HepG2 (cell line): ENCODE results near the gene PDE6H. TPM values are rescaled to one million over a fixed set of nuclear protein-coding genes. Genes with fewer than 3 reads are reported as not detected.

Source experiments
- ATAC-seq: fragments of 200-7000 bp; cut with Tn5 transposase; 3 replicates; pipeline ENCODE4 v1.9.1; 2020; ENCODE audit warnings: mild to moderate bottlenecking, moderate library complexity
- BruUV-seq: library from RNA; stranded (reverse); fragments of 400-500 nt; replicated peaks from 2 replicates; lab custom pipeline; 2021; lab: Mats Ljungman, UMichigan
- CTCF ChIA-PET: fragments of 300-600 bp; formaldehyde crosslinking; extraction: SDS; loops from one replicate; lab custom pipeline; 2021; ENCODE audit warnings: low total read pairs, inconsistent platforms, low intra/inter-chr PET ratio; lab: Yijun Ruan, JAX
- POLR2A ChIA-PET: fragments of 350-600 bp; sonication (Branson Sonifier 250); formaldehyde crosslinking; loops from one replicate; lab custom pipeline; 2020; ENCODE audit warnings: antibody characterized with exemption, inconsistent platforms; lab: Yijun Ruan, JAX
- DNase-seq: peaks from one replicate; pipeline ENCODE4 v3.0.0-alpha.2; 2015; ENCODE audit warnings: low spot score
- FAIRE-seq: peaks from 3 replicates; lab custom pipeline; 2011; peaks lifted over from hg19 to GRCh38; lab: Jason Lieb, UNC
- H2AFZ ChIP-seq: one replicate; pipeline ENCODE4 v1.6.1; 2011; ENCODE audit warnings: low read length, inconsistent platforms
- H3K27ac ChIP-seq: fragments of 300-600 bp; 3 replicates; pipeline ENCODE4 v1.8.0; 2011; ENCODE audit warnings: mixed run types, mild to moderate bottlenecking, mixed read lengths, low read length, inconsistent platforms; ENCODE audit not compliant: insufficient read depth; ENCODE audit errors: extremely low read length
- H3K27me3 ChIP-seq, 2 experiments: fragments of 200-600 bp in 1 of 2; 2 replicates in 1 of 2; 3 replicates in 1 of 2; pipeline versions ENCODE4 v1.6.0 to v1.8.0; 2011; ENCODE audit warnings: low read length in 2 of 2, mild to moderate bottlenecking in 2 of 2, moderate library complexity in 2 of 2, inconsistent platforms in 1 of 2; ENCODE audit not compliant: insufficient read depth in 2 of 2, control insufficient read depth in 1 of 2
- H3K36me3 ChIP-seq, 2 experiments: fragments of 200-600 bp in 1 of 2; replicated peaks in 1 of 2; 2 replicates in 1 of 2; 3 replicates in 1 of 2; pipeline versions ENCODE4 v1.5.1 to v1.8.0; 2011; ENCODE audit warnings: low read length in 2 of 2, inconsistent platforms in 1 of 2; ENCODE audit not compliant: insufficient read depth in 2 of 2, control insufficient read depth in 1 of 2
- H3K4me1 ChIP-seq: 2 replicates; pipeline ENCODE4 v1.5.1; 2012; ENCODE audit warnings: low read length, inconsistent platforms; ENCODE audit not compliant: insufficient read depth
- H3K4me2 ChIP-seq: 2 replicates; pipeline ENCODE4 v1.6.0; 2011; ENCODE audit warnings: low read depth, low read length, inconsistent platforms
- H3K4me3 ChIP-seq, 3 experiments: fragments of 200-600 bp in 1 of 3; sonication (generic), shearing (Covaris generic) in 1 of 3; replicated peaks in 1 of 3; 2 replicates each; pipeline ENCODE4 v1.5.1; 2011 to 2016; ENCODE audit warnings: low read length in 3 of 3, inconsistent platforms in 2 of 3, low read depth in 2 of 3, mild to moderate bottlenecking in 2 of 3, control low read depth in 1 of 3, mixed read lengths in 1 of 3; ENCODE audit not compliant: insufficient read depth in 1 of 3
- H3K79me2 ChIP-seq: one replicate; pipeline ENCODE4 v1.6.1; 2011; ENCODE audit warnings: low read length, inconsistent platforms; ENCODE audit not compliant: insufficient read depth
- H3K9ac ChIP-seq: 2 replicates; pipeline ENCODE4 v1.6.0; 2011; ENCODE audit warnings: mild to moderate bottlenecking, low read depth, low read length, inconsistent platforms; ENCODE audit not compliant: insufficient read depth
- H3K9me3 ChIP-seq: 2 replicates; pipeline ENCODE4 v1.5.1; 2012; ENCODE audit warnings: mild to moderate bottlenecking, low read length
- H4K20me1 ChIP-seq: 2 replicates; pipeline ENCODE4 v1.6.0; 2011; ENCODE audit warnings: inconsistent platforms, mild to moderate bottlenecking, low read length, moderate library complexity; ENCODE audit not compliant: insufficient read depth
- GFI1 ChIP-seq: sonication (generic); formaldehyde crosslinking; IDR thresholded peaks from 2 replicates; pipeline ENCODE4 v1.5.0; 2020; ENCODE audit warnings: missing genetic modification reagents, mild to moderate bottlenecking, borderline replicate concordance
- IRX3 ChIP-seq: sonication (generic); formaldehyde crosslinking; IDR thresholded peaks from 2 replicates; pipeline ENCODE4 v1.8.1; 2023; ENCODE audit warnings: mild to moderate bottlenecking, low read depth, missing genetic modification reagents, borderline replicate concordance
- MAF1 ChIP-seq: sonication (generic); formaldehyde crosslinking; IDR thresholded peaks from 2 replicates; pipeline ENCODE4 v1.5.0; 2020; ENCODE audit warnings: missing genetic modification reagents, borderline replicate concordance
- MBNL3 ChIP-seq: fragments of 250-450 bp; sonication (Bioruptor Pico); conservative IDR thresholded peaks from 2 replicates; pipeline ENCODE4 v1.8.0; 2022; ENCODE audit warnings: mild to moderate bottlenecking, inconsistent platforms
- PHF5A ChIP-seq: IDR thresholded peaks from one replicate; pipeline ENCODE4 v1.6.1; 2018; ENCODE audit warnings: low read depth, missing genetic modification reagents; ENCODE audit not compliant: unreplicated experiment
- SALL1 ChIP-seq: sonication (generic); formaldehyde crosslinking; IDR thresholded peaks from 2 replicates; pipeline ENCODE4 v1.8.0; 2022; ENCODE audit warnings: mild to moderate bottlenecking, missing genetic modification reagents
- XBP1 ChIP-seq: sonication (generic); formaldehyde crosslinking; IDR thresholded peaks from 2 replicates; pipeline ENCODE4 v1.5.0; 2020; ENCODE audit warnings: missing genetic modification reagents
- ZMAT3 ChIP-seq: sonication (generic); formaldehyde crosslinking; conservative IDR thresholded peaks from 2 replicates; pipeline ENCODE4 v1.7.0; 2021; ENCODE audit warnings: missing genetic modification reagents
- ZNF33B ChIP-seq: sonication (generic); formaldehyde crosslinking; IDR thresholded peaks from 2 replicates; pipeline ENCODE4 v1.5.1; 2020; ENCODE audit warnings: mild to moderate bottlenecking, missing genetic modification reagents
- ZNF576 ChIP-seq: sonication (generic); formaldehyde crosslinking; IDR thresholded peaks from 2 replicates; pipeline ENCODE4 v1.4.0; 2020; ENCODE audit warnings: mild to moderate bottlenecking, missing genetic modification reagents
- ZNF646 ChIP-seq: sonication (generic); formaldehyde crosslinking; IDR thresholded peaks from 2 replicates; pipeline ENCODE4 v1.9.0; 2021; ENCODE audit warnings: mild to moderate bottlenecking, missing genetic modification reagents
- WGBS: methylation state at CpG from one replicate; pipeline ENCODE4 v1.1.6; 2017; ENCODE audit warnings: low lambda C conversion rate; 5-methylcytosine and 5-hydroxymethylcytosine counted together
- in situ Hi-C: cut with HindIII; loops from 2 replicates; pipeline ENCODE4 v1.10.0; 2017; ENCODE audit warnings: low pct_unique_long_range_greater_than_20kb; ENCODE audit not compliant: extremely low pct_ligation_motif_present
- intact Hi-C: fragments of 100-400 bp; cut with micrococcal nuclease; formaldehyde crosslinking; loops from one replicate; pipeline ENCODE4 v1.10.0; 2022; ENCODE audit not compliant: unreplicated experiment
- polyA plus RNA-seq, 8 experiments: library from polyadenylated mRNA; depleted of rRNA in 3 of 8; stranded (reverse) in 7 of 8; unstranded in 1 of 8; fragments of >200 nt; fragmentation: Illumina TruSeq in 4 of 8; extraction: Trizol in 4 of 8; gene quantifications; 2 replicates each; pipeline versions ENCODE4 v1.2.1 to v1.2.3, GENCODE V29; 2011 to 2016; ENCODE audit warnings: low read depth in 4 of 8, missing spikeins in 1 of 8, mixed read lengths in 1 of 8; ENCODE audit not compliant: insufficient read depth in 1 of 8
- total RNA-seq, 5 experiments: library from RNA; depleted of rRNA; stranded (reverse); fragments of >200 nt; fragmentation: Illumina TruSeq; extraction: Trizol; gene quantifications; 2 replicates each; pipeline ENCODE4 v1.2.3, GENCODE V29; 2016; ENCODE audit warnings: low read depth in 1 of 5

Gene PDE6H
- total and polyA plus RNA-seq, 2 of the 13 experiments (the other 11 are each of a cell fraction or from before 2014, with no cell fraction given) = not detected

GRCh38 chr12:14954269-14954668 lies 18.6 kb upstream of the PDE6H start:
- no peaks in the 10 kb centered on the region for H3K79me2 ChIP-seq
- no TSS peak for BruUV-seq
- no peak for ATAC-seq
- H3K27me3 ChIP-seq = no peaks in the 10 kb centered on the region
- no peaks in the 10 kb centered on the region for H3K36me3 ChIP-seq
- peaks cover 19% of the 10 kb centered on the region; the same call in 1 of the 2 replicates for H3K4me1 ChIP-seq
- DNase-seq = no peak
- no peak overlapping the region for H2AFZ ChIP-seq
- TF ChIP-seq MBNL3 (CRISPR knock-in tag) = no peak
- H3K4me3 ChIP-seq = no peak overlapping the region
- H3K9me3 ChIP-seq = no peaks in the 10 kb centered on the region
- no peak overlapping the region for H3K9ac ChIP-seq
- H3K27ac ChIP-seq = no peak overlapping the region
- WGBS = 18% methylated on average over 4 of the region's 4 CpGs
- POLR2A ChIA-PET = no interaction called here
- in situ Hi-C loops = no loop called here
- H4K20me1 ChIP-seq = no peaks in the 10 kb centered on the region
- CTCF ChIA-PET = no interaction called here
- intact Hi-C loops = no loop called here
- H3K4me2 ChIP-seq = no peak overlapping the region
- FAIRE-seq = no peak

GRCh38 chr12:14956024-14956891 lies 16.6 kb upstream of the PDE6H start:
- H4K20me1 ChIP-seq = no peaks in the 10 kb centered on the region
- no TSS peak for BruUV-seq
- no peak for TF ChIP-seq MAF1 (CRISPR knock-in tag)
- TF ChIP-seq IRX3 (CRISPR knock-in tag) = no peak
- TF ChIP-seq SALL1 (CRISPR knock-in tag) = no peak
- no peak for TF ChIP-seq ZMAT3 (CRISPR knock-in tag)
- TF ChIP-seq ZNF646 (CRISPR knock-in tag) = no peak
- TF ChIP-seq GFI1 = no peak
- TF ChIP-seq ZNF576 (CRISPR knock-in tag) = no peak
- no peak for TF ChIP-seq ZNF33B (CRISPR knock-in tag)
- TF ChIP-seq PHF5A = no peak
- TF ChIP-seq XBP1 (CRISPR knock-in tag) = no peak
- H3K4me1 ChIP-seq = peaks cover 14% of the 10 kb centered on the region; the same call in 1 of the 2 replicates
- DNase-seq (no peak), FAIRE-seq (no peak), ATAC-seq (no peak)
- ChIA-PET POLR2A (no interaction called here), CTCF (no interaction called here)
- in situ Hi-C loops = no loop called here
- H3K27me3 ChIP-seq = no peaks in the 10 kb centered on the region
- intact Hi-C loops = no loop called here
- H3K36me3 ChIP-seq = no peaks in the 10 kb centered on the region
- H3K79me2 ChIP-seq = no peaks in the 10 kb centered on the region
- no peak overlapping the region for H3K4me2 ChIP-seq
- no peak overlapping the region for H3K9ac ChIP-seq
- no peak overlapping the region for H2AFZ ChIP-seq
- WGBS = 39% methylated on average over 9 of the region's 9 CpGs
- H3K27ac ChIP-seq = no peak overlapping the region
- H3K4me3 ChIP-seq = no peak overlapping the region
- H3K9me3 ChIP-seq = no peaks in the 10 kb centered on the region
